ENCODE measurements around the gene GFOD1. TPM values are rescaled to one million over a fixed set of nuclear protein-coding genes. Genes with fewer than 3 reads are reported as not detected.
"Not testable (repeated sequence)": the region's sequence is repeated elsewhere in the genome, so short reads cannot be mapped to it uniquely, and the experiment has no call there.

GFOD1 gene
- total RNA-seq, 1 experiment from 2014 or later, result 29.5 TPM

DNA sequence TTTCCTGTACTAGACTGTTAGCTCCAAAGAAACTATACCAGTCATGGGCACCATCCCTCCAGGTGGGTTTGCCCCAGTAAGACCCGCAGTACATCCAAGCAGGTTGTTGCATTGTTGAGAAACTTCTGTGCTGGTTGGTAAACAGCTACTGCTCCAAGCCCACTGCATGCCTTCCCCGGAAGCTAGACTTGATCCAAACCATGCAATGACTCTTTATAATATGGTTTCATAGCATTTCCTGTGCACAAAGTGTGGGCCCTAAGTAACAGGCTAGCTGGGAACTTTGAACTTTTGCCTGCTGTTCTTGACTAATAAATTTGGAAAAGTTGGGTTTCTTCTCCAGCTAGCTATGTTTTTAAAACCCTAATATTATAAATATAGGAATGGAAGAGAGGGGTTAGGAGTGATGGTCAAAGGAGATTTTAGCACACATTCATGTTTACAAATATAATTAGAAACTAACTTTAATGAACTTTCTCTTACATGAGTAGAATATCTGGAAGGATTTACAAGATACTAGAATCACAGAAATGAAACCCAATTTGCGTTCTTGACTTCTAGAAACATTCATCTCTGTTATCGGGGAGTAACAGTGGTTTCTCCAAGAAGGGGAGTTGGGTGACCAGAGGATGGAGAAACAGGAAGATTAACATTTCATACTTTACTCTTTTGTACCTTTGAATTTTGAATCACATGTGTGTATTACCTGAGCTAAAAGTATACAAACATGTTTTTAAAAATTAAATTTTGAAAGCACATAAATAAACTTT, 51.7 kb downstream of the GFOD1 start:
- no peak overlapping the region for H3K4me3 ChIP-seq (ENCODE audit: low read length)
- peaks cover 32% of the 10 kb centered on the region for H3K4me1 ChIP-seq (ENCODE audit: low read length)
- 0 out of 2 replicates have a peak, but pooled peaks cover 4% of the 10 kb centered on the region for H3K36me3 ChIP-seq (ENCODE audit: insufficient read depth, low read length)
- no peaks in the 10 kb centered on the region for H3K27me3 ChIP-seq (ENCODE audit: low read length)
- peaks cover 3% of the 10 kb centered on the region for H3K9me3 ChIP-seq (ENCODE audit: low read length)
- DNase-seq, result no peak
- H4K20me1 ChIP-seq (ENCODE audit: insufficient read depth, low read depth, low read length), result peaks cover 4% of the 10 kb centered on the region; the same call in 1 of the 2 replicates
- no peaks in the 10 kb centered on the region for H3K9me2 ChIP-seq (replicated peaks; ENCODE audit: insufficient read depth, low read length)
- peaks cover 88% of the 10 kb centered on the region for H3K79me2 ChIP-seq (ENCODE audit: low read length)
- no peak overlapping the region for H3K27ac ChIP-seq (ENCODE audit: low read length)
- no peak overlapping the region for H3K9ac ChIP-seq (ENCODE audit: low read length)
- H3K4me2 ChIP-seq (ENCODE audit: low read depth, low read length, poor library complexity, severe bottlenecking), result no peak overlapping the region
- no peak overlapping the region for H2AFZ ChIP-seq (ENCODE audit: low read length)

- Histone ChIP-seq H3K9ac (ENCODE audit: low read length) (no peak overlapping the region), H3K27ac (ENCODE audit: low read length) (no peak overlapping the region), H3K4me2 (ENCODE audit: low read depth, low read length, poor library complexity, severe bottlenecking) (no peak overlapping the region), H4K20me1 (ENCODE audit: insufficient read depth, low read depth, low read length) (no peaks in the 10 kb centered on the region; the same call in 1 of the 2 replicates), H2AFZ (ENCODE audit: low read length) (no peak overlapping the region), H3K4me1 (ENCODE audit: low read length) (peaks cover 37% of the 10 kb centered on the region), H3K9me3 (ENCODE audit: low read length) (peaks cover 3% of the 10 kb centered on the region), H3K27me3 (ENCODE audit: low read length) (no peaks in the 10 kb centered on the region), H3K4me3 (ENCODE audit: low read length) (no peak overlapping the region), H3K9me2 (replicated peaks; ENCODE audit: insufficient read depth, low read length) (no peaks in the 10 kb centered on the region), H3K36me3 (ENCODE audit: insufficient read depth, low read length) (0 out of 2 replicates have a peak, but pooled peaks cover 4% of the 10 kb centered on the region), H3K79me2 (ENCODE audit: low read length) (peaks cover 84% of the 10 kb centered on the region)
- no peak for DNase-seq
These were observed 52.6 kb downstream of the GFOD1 start for GRCh38 chr6:13434777-13435176.

GRCh38 chr6:13434135-13434775, 53.1 kb downstream of the GFOD1 start:
- not testable (repeated sequence) for H3K9ac ChIP-seq (ENCODE audit: low read length); H4K20me1 ChIP-seq (ENCODE audit: insufficient read depth, low read depth, low read length); H2AFZ ChIP-seq (ENCODE audit: low read length); H3K9me2 ChIP-seq (replicated peaks; ENCODE audit: insufficient read depth, low read length); H3K4me3 ChIP-seq (ENCODE audit: low read length); H3K9me3 ChIP-seq (ENCODE audit: low read length); H3K27ac ChIP-seq (ENCODE audit: low read length); H3K27me3 ChIP-seq (ENCODE audit: low read length); H3K36me3 ChIP-seq (ENCODE audit: insufficient read depth, low read length); DNase-seq; H3K4me2 ChIP-seq (ENCODE audit: low read depth, low read length, poor library complexity, severe bottlenecking)
- Histone ChIP-seq H3K79me2 (ENCODE audit: low read length) (peaks cover 81% of the 10 kb centered on the region), H3K4me1 (ENCODE audit: low read length) (peaks cover 41% of the 10 kb centered on the region)

DNA sequence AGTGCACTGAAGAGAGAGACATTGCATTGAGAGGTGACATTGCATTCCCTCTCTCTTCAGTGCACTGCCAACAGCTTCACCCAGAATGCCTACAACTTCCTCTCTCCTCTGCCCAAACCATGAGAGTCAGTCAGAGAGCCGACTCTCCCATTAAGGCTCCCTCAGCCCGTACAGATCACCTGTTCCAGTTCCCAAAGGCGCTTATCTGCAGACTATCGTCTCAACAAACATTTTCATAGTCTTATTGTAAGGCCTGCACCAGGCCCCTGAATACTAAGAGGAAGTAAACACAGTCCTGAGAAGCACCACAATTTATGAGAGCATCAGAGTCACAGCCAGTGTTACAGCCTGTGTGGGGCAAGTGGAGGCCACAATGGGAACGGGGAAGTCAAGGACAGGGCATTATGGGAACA, 53.7 kb downstream of the GFOD1 start:
- 0 out of 2 replicates have a peak, but pooled peaks cover 4% of the 10 kb centered on the region for H3K36me3 ChIP-seq (ENCODE audit: insufficient read depth, low read length)
- no peak overlapping the region for H3K4me3 ChIP-seq (ENCODE audit: low read length)
- no peak overlapping the region for H2AFZ ChIP-seq (ENCODE audit: low read length)
- H3K27ac ChIP-seq (ENCODE audit: low read length), result peak overlapping the region; percentile 34; the same call in 1 of the 2 replicates
- H3K4me2 ChIP-seq (ENCODE audit: low read depth, low read length, poor library complexity, severe bottlenecking), result no peak overlapping the region
- peaks cover 81% of the 10 kb centered on the region for H3K79me2 ChIP-seq (ENCODE audit: low read length)
- H3K9me3 ChIP-seq (ENCODE audit: low read length), result peaks cover 3% of the 10 kb centered on the region
- no peaks in the 10 kb centered on the region for H3K9me2 ChIP-seq (replicated peaks; ENCODE audit: insufficient read depth, low read length)
- no peak for DNase-seq
- peaks cover 46% of the 10 kb centered on the region for H3K4me1 ChIP-seq (ENCODE audit: low read length)
- no peaks in the 10 kb centered on the region for H3K27me3 ChIP-seq (ENCODE audit: low read length)
- H3K9ac ChIP-seq (ENCODE audit: low read length), result no peak overlapping the region
- peaks cover 4% of the 10 kb centered on the region; the same call in 1 of the 2 replicates for H4K20me1 ChIP-seq (ENCODE audit: insufficient read depth, low read depth, low read length)

DNA sequence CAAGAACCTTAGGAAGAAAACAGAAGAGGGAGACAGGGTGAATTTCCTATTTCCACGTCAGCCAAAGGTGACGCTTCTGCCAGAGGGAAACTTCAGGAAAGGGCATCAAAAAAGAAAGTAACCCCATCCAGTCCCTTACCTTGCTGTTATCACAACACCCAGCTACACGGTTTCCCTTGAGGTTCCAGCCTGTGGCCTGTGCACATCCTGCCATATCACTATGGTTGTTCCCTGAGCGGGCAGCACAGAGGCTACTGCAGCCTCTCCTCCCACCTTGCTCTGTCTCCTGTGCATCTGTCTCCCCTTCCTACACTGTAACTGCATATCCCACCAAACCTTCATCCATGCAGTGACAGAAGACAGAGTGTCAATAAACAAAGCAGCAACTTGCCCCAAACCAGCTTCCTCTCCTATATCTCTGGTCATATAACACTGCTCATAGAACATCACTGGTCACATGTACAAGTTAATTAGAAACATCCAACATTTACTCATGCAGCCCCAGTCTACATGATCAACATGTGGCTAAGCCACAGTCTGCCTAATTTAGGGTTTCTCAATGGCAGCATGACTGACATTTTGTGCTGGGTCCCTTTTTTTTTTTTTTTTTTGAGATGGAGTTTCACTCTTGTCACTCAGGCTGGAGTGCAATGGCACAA, 54.7 kb downstream of the GFOD1 start:
- H3K9ac ChIP-seq (ENCODE audit: low read length), result no peak overlapping the region; the same call in 1 of the 2 replicates
- H3K4me1 ChIP-seq (ENCODE audit: low read length), result peaks cover 57% of the 10 kb centered on the region
- no peak overlapping the region for H3K4me3 ChIP-seq (ENCODE audit: low read length)
- peak overlapping the region; percentile 16 for H3K4me2 ChIP-seq (ENCODE audit: low read depth, low read length, poor library complexity, severe bottlenecking)
- peak overlapping the region; percentile 62; the same call in 1 of the 2 replicates for H3K27ac ChIP-seq (ENCODE audit: low read length)
- DNase-seq, result no peak
- H3K79me2 ChIP-seq (ENCODE audit: low read length), result peaks cover 80% of the 10 kb centered on the region
- H3K9me3 ChIP-seq (ENCODE audit: low read length), result peaks cover 3% of the 10 kb centered on the region
- no peaks in the 10 kb centered on the region for H3K27me3 ChIP-seq (ENCODE audit: low read length)
- H3K9me2 ChIP-seq (replicated peaks; ENCODE audit: insufficient read depth, low read length), result no peaks in the 10 kb centered on the region
- H4K20me1 ChIP-seq (ENCODE audit: insufficient read depth, low read depth, low read length), result peaks cover 7% of the 10 kb centered on the region; the same call in 1 of the 2 replicates
- H2AFZ ChIP-seq (ENCODE audit: low read length), result no peak overlapping the region
- H3K36me3 ChIP-seq (ENCODE audit: insufficient read depth, low read length), result 0 out of 2 replicates have a peak, but pooled peaks cover 4% of the 10 kb centered on the region

- Histone ChIP-seq H3K27ac (ENCODE audit: low read length) (peak overlapping the region; percentile 62), H3K4me3 (ENCODE audit: low read length) (no peak overlapping the region)
These were observed 55.4 kb downstream of the GFOD1 start for GRCh38 chr6:13431861-13432465.

GRCh38 chr6:13431059-13431656, 56.2 kb downstream of the GFOD1 start:
- H3K79me2 ChIP-seq (ENCODE audit: low read length), result peaks cover 80% of the 10 kb centered on the region
- no peak for DNase-seq
- H4K20me1 ChIP-seq (ENCODE audit: insufficient read depth, low read depth, low read length), result peaks cover 22% of the 10 kb centered on the region; the same call in 1 of the 2 replicates
- no peaks in the 10 kb centered on the region for H3K27me3 ChIP-seq (ENCODE audit: low read length)
- H3K4me3 ChIP-seq (ENCODE audit: low read length), result no peak overlapping the region
- peak overlapping the region; percentile 62 for H3K27ac ChIP-seq (ENCODE audit: low read length)
- peaks cover 72% of the 10 kb centered on the region for H3K4me1 ChIP-seq (ENCODE audit: low read length)
- no peaks in the 10 kb centered on the region for H3K9me2 ChIP-seq (replicated peaks; ENCODE audit: insufficient read depth, low read length)
- peak overlapping the region; percentile 25 for H3K9ac ChIP-seq (ENCODE audit: low read length)
- peaks cover 3% of the 10 kb centered on the region for H3K9me3 ChIP-seq (ENCODE audit: low read length)
- no peaks in the 10 kb centered on the region for H3K36me3 ChIP-seq (ENCODE audit: insufficient read depth, low read length)
- peak overlapping the region; percentile 39 for H3K4me2 ChIP-seq (ENCODE audit: low read depth, low read length, poor library complexity, severe bottlenecking)
- H2AFZ ChIP-seq (ENCODE audit: low read length), result no peak overlapping the region

More at GRCh38 chr6:13431861-13432465, 55.4 kb downstream of the GFOD1 start:
- no peak overlapping the region for H2AFZ ChIP-seq (ENCODE audit: low read length)
- peak overlapping the region; percentile 39 for H3K4me2 ChIP-seq (ENCODE audit: low read depth, low read length, poor library complexity, severe bottlenecking)
- H3K79me2 ChIP-seq (ENCODE audit: low read length), result peaks cover 80% of the 10 kb centered on the region
- H3K9me3 ChIP-seq (ENCODE audit: low read length), result peaks cover 3% of the 10 kb centered on the region
- H3K36me3 ChIP-seq (ENCODE audit: insufficient read depth, low read length), result 0 out of 2 replicates have a peak, but pooled peaks cover 4% of the 10 kb centered on the region
- peaks cover 64% of the 10 kb centered on the region for H3K4me1 ChIP-seq (ENCODE audit: low read length)
- H3K9me2 ChIP-seq (replicated peaks; ENCODE audit: insufficient read depth, low read length), result no peaks in the 10 kb centered on the region
- H4K20me1 ChIP-seq (ENCODE audit: insufficient read depth, low read depth, low read length), result peaks cover 14% of the 10 kb centered on the region; the same call in 1 of the 2 replicates
- no peak for DNase-seq
- H3K27me3 ChIP-seq (ENCODE audit: low read length), result no peaks in the 10 kb centered on the region
- peak overlapping the region; percentile 25 for H3K9ac ChIP-seq (ENCODE audit: low read length)

Data from Karpas-422 (cell line).